GM19452 (cell line): Measurements from ENCODE around the gene PAPOLA.
"Not testable (repeated sequence)": the region's sequence is repeated elsewhere in the genome, so short reads cannot be mapped to it uniquely, and the experiment has no call there.

Experiments used
- ATAC-seq: cut with Tn5 transposase; IDR thresholded peaks from one replicate; pipeline ENCODE4 v1.9.1; 2021; ENCODE audit not compliant: unreplicated experiment

PAPOLA gene

DNA sequence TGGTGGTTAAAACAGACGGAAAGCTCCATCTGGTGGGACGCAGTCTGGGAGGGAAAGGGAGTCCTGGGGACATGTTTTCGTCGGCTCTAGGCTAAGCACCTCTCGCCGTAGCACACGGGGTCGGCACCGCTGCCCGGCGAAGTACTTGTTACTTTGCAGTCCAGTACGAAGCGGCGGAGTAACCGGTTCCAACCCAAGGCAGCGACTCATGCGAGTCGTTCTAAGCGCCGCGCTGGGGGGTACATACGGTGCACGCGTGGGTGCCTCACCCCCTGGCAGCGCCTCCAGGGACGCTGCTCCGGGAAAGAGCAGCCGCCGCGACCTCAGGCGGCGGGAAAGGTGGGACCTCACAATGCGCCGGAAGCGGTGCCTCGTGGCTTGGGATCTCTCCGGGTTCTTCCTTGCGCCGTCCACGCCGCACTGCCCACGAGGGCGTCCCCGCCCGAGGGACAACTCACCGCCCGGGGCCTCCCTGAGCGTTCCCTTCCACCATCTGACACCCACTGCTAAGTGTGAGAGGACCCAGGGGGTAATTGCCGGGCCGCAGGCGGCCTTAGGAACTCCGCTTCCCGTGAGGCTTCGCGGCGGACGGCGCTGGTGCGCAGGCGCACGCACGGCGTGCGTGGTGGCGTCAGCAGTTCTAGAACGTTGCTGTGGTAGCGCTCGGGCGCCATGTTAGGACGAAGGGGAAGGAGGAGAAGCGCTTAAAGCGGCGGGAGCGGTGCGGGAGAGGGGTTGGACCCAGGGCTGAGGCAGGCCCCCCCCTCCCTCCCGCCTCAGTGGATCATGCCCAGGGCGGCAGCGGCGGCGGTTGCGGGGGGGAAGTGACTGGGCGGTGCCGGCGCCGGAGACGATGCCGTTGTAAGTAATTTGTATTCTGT is at the start of gene PAPOLA:
TSS of gene PAPOLA (plus strand) at position 643 of the 881 bp plus-strand sequence. CDS start at position 854, 211 bp downstream.
- peak; percentile 92 for ATAC-seq

- ATAC-seq: no peak
Measured at GRCh38 chr14:96452684-96453083, 49.5 kb upstream of the PAPOLA start.

DNA sequence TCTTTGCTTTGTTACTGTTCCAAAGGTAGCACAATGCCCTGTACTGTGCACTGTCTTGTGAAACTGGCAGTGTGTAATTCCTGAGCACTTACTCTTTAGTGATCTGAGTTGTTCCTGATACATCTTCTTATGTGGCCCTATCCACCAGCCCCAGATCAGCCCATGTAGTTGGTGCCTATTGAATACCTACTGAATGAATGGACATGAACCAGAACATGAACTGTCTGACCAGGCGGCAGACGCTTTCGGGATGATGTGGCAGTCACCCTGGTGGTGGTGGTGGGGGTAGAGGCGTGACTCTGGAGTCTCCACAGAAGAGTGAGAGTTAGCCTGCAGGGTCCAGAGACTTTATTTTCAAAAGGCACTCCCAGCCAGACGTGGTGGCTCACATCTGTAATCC is 46.6 kb upstream of the PAPOLA start:
- ATAC-seq: no peak

GRCh38 chr14:96459851-96460250 is 42.3 kb upstream of the PAPOLA start:
- no peak for ATAC-seq

DNA sequence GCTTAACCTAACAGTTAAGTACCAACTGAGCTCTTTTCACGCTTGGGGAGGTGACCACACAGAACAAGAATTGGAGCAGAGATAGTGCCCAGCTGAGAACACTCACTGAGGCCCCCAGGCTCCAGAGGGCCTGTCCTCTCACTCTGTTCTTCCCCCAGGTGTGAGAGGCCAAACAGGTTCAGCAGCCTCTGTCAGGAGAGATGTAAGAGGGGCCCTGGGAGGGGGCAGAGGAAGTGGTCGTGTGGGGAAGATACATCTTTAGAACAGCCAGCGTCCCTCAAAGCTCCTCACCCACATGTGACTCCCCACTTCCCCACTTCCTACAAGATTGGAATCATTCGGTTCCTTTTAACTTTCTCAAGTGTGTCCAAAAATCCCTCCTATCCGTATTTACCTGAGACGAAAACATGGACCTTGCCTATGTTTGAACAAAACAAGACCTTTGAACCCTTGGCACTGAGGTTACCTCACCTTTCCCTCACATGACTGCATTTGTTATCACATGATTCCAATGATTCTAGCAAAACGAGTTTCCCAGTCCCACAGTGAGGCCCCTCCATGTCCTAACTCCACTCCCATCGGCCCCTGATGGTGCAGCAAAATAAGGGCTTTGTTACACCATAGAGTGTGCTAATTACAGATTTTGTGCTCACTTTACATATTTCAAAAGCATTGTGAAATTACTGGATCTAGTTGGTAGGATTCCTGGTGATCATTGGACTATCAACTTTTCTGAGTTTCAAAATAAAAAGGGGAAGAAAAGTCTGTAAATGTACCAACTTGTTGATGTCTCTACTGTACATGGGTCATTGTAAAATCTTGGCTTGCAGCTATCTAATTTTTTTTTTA is 40.0 kb upstream of the PAPOLA start:
- no peak for ATAC-seq

DNA sequence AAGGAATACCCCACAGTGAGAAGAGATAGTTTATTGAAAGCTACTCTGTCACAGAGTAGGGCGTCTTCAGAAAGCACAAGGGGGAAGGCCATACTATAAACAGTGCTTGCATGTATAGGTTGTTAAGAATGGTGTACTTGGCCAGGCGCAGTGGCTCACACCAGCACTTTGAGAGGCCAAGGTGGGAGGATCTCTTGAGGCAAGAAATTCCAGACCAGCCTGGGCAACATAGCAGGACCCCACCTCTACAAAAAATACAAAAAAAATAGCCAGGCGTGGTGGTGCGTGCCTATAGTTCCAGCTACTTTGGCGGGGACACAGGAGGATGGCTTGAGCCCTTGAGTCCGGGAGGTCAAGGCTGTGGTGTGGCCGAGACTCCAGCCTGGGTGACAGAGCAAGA is 38.0 kb upstream of the PAPOLA start:
- no peak for ATAC-seq

- no peak for ATAC-seq
Measured at GRCh38 chr14:96466918-96467317, 35.3 kb upstream of the PAPOLA start.

- no peak for ATAC-seq
Measured at GRCh38 chr14:96470331-96470730, 31.9 kb upstream of the PAPOLA start.

DNA sequence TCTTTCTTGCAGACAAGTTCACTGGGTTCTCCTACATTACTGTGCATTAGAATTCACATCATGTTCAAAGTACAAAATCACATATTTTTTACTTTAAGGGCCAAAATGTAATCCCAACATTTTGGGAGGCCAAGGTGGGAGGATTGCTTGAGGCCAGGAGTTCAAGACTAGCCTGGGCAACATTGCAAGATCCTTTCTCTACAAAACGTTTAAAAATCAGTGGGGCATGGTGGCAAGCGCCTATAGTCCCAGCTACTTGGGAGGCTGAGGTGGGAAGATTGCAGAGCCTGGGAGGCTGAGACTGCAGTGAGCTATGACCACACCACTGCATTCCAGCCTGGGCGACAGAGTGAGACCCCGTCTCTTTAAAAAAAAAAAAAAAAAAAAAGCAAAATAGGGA is 31.2 kb upstream of the PAPOLA start:
- not testable (repeated sequence) for ATAC-seq

DNA sequence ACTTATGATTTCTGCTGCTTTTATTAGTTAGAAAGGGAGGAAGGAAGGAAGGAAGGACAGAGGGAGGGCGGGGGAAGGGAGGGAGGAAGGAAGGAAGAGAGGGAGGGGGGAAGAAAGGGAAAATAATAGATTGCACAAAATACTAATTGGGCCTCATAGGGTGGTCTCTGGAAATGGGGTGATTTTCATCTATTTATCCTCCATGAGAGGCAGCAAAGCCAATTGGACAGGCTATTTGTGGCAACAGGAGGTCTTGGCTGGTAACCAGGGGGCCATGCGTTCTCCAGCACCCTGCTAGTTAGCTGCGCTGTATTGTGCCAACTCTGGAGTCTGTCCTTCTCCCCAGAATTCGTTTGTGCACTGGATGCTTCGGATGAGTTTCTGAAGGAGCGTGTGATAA is 24.1 kb upstream of the PAPOLA start:
- no peak for ATAC-seq

- no peak for ATAC-seq
Measured at GRCh38 chr14:96479435-96480146, 22.6 kb upstream of the PAPOLA start.

- ATAC-seq: no peak
Measured at GRCh38 chr14:96481731-96482314, 20.4 kb upstream of the PAPOLA start.

GRCh38 chr14:96482986-96483385 is 19.2 kb upstream of the PAPOLA start:
- no peak for ATAC-seq

- ATAC-seq: no peak
Measured at GRCh38 chr14:96484399-96484798, 17.8 kb upstream of the PAPOLA start.

- no peak for ATAC-seq
Measured at GRCh38 chr14:96486705-96487104, 15.5 kb upstream of the PAPOLA start.

DNA sequence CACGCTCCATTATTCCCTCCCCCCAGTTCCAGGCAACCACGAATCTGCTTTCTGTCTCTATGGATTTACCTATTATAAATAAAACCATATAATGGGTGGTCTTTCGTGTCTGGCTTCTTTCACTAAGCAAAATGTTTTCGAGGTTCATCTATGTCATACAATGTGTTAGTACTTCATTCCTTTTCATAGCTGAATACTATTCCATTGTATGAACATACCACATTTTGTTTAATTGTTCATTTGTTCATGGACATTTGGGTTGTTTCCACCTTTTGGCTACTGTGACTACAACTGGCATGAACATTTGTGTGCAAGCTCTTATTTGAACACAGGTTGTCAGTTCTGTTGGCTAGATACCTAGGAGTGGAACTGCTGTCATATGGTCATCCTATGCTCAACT is 12.9 kb upstream of the PAPOLA start:
- no peak for ATAC-seq

DNA sequence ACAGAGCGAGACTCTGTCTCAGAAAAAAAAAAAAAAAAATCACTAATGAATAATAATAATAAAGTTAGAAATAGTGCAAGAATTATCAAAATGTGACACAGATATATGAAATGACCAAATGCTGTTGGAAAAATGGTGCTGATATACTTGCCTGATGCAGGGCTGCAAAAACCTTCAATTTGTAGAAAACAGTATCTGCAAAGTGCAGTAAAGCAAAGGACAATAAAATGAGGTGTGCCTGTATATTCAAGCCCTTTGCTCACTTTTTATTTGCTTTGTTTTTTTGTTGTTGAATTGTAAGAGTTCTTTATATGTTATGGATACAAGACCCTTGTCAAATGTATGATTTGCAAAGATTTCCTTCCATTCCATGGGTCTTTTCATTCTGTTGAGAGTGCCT is 9.0 kb upstream of the PAPOLA start:
- no peak for ATAC-seq

DNA sequence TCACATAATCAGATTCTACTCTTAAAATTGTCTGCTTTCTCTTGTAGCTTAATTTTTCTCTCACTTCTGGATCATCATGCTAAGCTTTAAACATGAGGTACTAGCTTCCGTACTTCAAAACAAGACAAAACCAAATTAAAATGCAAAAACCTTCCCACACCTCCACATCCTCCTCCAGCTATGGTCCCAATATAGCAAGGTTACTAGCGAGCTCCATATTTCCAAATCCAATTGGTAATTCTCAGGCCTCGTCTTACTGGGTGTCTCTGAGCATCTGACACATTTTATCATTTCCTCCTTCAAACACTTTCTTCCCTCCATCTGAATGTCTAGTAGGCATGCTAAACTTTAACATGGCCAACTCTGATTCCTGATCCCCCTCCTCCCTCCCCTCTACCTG is 7.9 kb upstream of the PAPOLA start:
- ATAC-seq: no peak

DNA sequence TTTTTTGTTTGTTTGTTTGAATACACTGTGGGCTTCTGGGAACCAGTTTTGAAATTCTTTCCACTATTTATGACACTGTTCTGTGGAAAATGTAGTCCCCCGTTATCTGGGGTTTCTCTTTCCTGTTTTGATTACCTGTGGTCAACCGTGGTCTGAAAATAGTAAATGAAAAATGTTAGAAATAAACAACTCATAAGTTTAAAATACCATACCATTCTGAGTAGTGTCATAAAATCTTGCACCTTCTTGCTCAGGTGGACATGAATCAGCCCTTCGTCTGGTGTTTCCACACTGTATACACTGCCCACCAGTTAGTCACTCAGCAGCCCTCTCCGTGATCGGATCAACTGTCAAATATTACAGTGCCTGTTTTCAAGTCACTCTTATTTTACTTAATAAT is 5.1 kb upstream of the PAPOLA start:
- ATAC-seq: peak; percentile 39

DNA sequence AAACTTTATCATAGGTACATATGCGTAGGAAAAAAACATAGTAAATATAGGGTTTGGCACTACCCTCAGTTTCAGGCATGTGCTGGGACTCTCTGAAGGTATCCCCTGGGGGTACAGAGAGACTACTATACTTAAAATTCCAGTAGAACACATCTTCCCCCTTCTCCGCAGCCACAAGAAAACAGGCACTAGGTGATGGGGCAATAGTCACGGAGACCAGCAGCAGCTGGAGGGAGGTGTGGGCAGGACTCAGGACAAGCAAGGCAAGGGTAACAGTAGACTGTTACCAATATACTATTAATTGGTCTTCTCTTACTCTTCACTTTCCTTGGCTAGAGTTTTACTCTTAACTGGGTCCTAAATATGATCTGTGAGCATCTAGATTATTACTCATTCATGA is 4.6 kb upstream of the PAPOLA start:
- ATAC-seq: no peak

DNA sequence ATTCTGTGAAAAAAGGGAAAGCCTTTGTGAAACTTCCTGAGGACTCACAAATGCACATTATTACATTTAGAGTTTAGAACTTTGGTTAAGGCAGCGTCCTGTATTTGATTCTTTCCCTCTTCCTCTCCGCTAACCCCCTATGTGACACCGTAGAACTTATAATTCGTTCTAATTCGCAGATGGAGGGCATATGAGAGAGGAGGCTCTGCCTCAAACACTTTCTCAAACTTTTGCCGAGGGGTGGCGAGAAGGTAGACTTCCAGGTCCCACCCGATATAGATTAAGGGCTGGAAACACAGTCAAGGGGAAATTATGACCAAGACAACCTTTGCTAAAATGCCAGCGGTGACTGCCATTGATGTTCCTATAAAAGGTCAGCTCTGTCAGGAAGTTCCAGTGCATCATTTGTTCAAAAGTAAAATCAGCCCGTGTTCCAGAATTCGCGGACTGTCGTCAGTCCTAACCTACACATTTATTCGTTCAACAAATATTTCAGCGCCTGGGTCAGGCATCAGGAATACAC is 904 bp upstream of the PAPOLA start:
- no peak for ATAC-seq
